ENCODE results near the gene MAPT.

GRCh38 chr17:45963283-45963682, 68.9 kb downstream of the MAPT start:
- TF ChIP-seq ATF6 (CRISPR knock-in tag; conservative IDR thresholded peaks at IDR 0.05) = no peak
- no peak for TF ChIP-seq JUND (CRISPR knock-in tag; IDR thresholded peaks at IDR 0.05)
- TF ChIP-seq, protein P1, sequence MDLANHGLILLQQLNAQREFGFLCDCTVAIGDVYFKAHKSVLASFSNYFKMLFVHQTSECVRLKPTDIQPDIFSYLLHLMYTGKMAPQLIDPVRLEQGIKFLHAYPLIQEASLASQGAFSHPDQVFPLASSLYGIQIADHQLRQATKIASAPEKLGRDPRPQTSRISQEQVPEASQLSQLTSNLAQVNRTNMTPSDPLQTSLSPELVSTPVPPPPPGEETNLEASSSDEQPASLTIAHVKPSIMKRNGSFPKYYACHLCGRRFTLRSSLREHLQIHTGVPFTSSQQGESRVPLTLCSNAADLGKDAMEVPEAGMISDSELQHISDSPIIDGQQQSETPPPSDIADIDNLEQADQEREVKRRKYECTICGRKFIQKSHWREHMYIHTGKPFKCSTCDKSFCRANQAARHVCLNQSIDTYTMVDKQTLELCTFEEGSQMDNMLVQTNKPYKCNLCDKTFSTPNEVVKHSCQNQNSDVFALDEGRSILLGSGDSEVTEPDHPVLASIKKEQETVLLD (CRISPR knock-in tag; IDR thresholded peaks at IDR 0.05; ENCODE audit: low read depth) = no peak
- TF ChIP-seq ZNF614 (CRISPR knock-in tag; IDR thresholded peaks at IDR 0.05; ENCODE audit: borderline replicate concordance) = no peak
- TF ChIP-seq FOXA1 (IDR thresholded peaks at IDR 0.05) = no peak
- no peak for TF ChIP-seq FOXA1 (CRISPR knock-in tag; IDR thresholded peaks at IDR 0.05)
- TF ChIP-seq, protein P2, sequence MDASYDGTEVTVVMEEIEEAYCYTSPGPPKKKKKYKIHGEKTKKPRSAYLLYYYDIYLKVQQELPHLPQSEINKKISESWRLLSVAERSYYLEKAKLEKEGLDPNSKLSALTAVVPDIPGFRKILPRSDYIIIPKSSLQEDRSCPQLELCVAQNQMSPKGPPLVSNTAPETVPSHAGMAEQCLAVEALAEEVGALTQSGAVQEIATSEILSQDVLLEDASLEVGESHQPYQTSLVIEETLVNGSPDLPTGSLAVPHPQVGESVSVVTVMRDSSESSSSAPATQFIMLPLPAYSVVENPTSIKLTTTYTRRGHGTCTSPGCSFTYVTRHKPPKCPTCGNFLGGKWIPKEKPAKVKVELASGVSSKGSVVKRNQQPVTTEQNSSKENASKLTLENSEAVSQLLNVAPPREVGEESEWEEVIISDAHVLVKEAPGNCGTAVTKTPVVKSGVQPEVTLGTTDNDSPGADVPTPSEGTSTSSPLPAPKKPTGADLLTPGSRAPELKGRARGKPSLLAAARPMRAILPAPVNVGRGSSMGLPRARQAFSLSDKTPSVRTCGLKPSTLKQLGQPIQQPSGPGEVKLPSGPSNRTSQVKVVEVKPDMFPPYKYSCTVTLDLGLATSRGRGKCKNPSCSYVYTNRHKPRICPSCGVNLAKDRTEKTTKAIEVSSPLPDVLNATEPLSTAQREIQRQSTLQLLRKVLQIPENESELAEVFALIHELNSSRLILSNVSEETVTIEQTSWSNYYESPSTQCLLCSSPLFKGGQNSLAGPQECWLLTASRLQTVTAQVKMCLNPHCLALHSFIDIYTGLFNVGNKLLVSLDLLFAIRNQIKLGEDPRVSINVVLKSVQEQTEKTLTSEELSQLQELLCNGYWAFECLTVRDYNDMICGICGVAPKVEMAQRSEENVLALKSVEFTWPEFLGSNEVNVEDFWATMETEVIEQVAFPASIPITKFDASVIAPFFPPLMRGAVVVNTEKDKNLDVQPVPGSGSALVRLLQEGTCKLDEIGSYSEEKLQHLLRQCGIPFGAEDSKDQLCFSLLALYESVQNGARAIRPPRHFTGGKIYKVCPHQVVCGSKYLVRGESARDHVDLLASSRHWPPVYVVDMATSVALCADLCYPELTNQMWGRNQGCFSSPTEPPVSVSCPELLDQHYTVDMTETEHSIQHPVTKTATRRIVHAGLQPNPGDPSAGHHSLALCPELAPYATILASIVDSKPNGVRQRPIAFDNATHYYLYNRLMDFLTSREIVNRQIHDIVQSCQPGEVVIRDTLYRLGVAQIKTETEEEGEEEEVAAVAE (CRISPR knock-in tag; IDR thresholded peaks at IDR 0.05; ENCODE audit: borderline replicate concordance) = no peak

Measured in HepG2 (cell line).